H1 (cell line): ENCODE results near the gene DCAF8L2. TPM values are rescaled to one million over a fixed set of nuclear protein-coding genes. Genes with fewer than 3 reads are reported as not detected.

Source experiments
- CTCF ChIA-PET: fragments of 300-600 bp; sonication (Branson Sonifier 250); formaldehyde crosslinking; loops from one replicate; lab custom pipeline; 2021; ENCODE audit not compliant: partially characterized antibody; lab: Charles Lee
- POLR2A ChIA-PET: fragments of 300-600 bp; sonication (Branson Sonifier 250); formaldehyde crosslinking; loops from one replicate; lab custom pipeline; 2021; ENCODE audit warnings: inconsistent platforms; ENCODE audit not compliant: partially characterized antibody; lab: Charles Lee
- DNase-seq, 2 experiments: peaks; one replicate each; pipeline versions ENCODE4 v3.0.0 to v3.0.0-alpha.2; 2010 to 2022; ENCODE audit warnings: low spot score in 2 of 2, low read depth in 1 of 2, mixed read lengths in 1 of 2
- FAIRE-seq: peaks from 2 replicates; lab custom pipeline; 2011; peaks lifted over from hg19 to GRCh38; lab: Jason Lieb, UNC
- H2AFZ ChIP-seq: 2 replicates; pipeline ENCODE4 v1.8.1; 2012; ENCODE audit warnings: low read length, inconsistent platforms
- H2AK5ac ChIP-seq: 2 replicates; pipeline ENCODE4 v1.6.1; 2013; ENCODE audit warnings: low read depth, low read length
- H2BK120ac ChIP-seq: replicated peaks from 2 replicates; pipeline ENCODE3; 2013; ENCODE audit warnings: low read depth, low read length, inconsistent platforms
- H2BK12ac ChIP-seq: 2 replicates; pipeline ENCODE4 v1.6.1; 2013; ENCODE audit warnings: low read depth, low read length
- H2BK15ac ChIP-seq: 2 replicates; pipeline ENCODE4 v1.6.1; 2013; ENCODE audit warnings: low read length
- H2BK20ac ChIP-seq: 2 replicates; pipeline ENCODE4 v1.6.1; 2013; ENCODE audit warnings: low read length
- H2BK5ac ChIP-seq: 2 replicates; pipeline ENCODE4 v1.6.1; 2013; ENCODE audit warnings: low read depth, low read length
- H3K14ac ChIP-seq: 2 replicates; pipeline ENCODE4 v1.6.1; 2013; ENCODE audit warnings: inconsistent platforms; ENCODE audit not compliant: insufficient read length
- H3K18ac ChIP-seq: 2 replicates; pipeline ENCODE4 v1.6.1; 2013; ENCODE audit warnings: low read length; ENCODE audit errors: extremely low read depth
- H3K23ac ChIP-seq: 2 replicates; pipeline ENCODE4 v1.6.1; 2013; ENCODE audit warnings: inconsistent platforms; ENCODE audit not compliant: insufficient read length
- H3K23me2 ChIP-seq: 2 replicates; pipeline ENCODE4 v1.6.1; 2013; ENCODE audit warnings: low read depth, low read length
- H3K27ac ChIP-seq: 2 replicates; pipeline ENCODE4 v1.6.1; 2011; ENCODE audit warnings: low read depth, low read length, inconsistent platforms
- H3K27me3 ChIP-seq, 4 experiments: replicated peaks in 1 of 4; 1 replicate in 1 of 4; 2 replicates in 3 of 4; pipeline versions ENCODE4 v1.6.1 to v1.8.1; 2011 to 2013; ENCODE audit warnings: low read length in 3 of 4, mild to moderate bottlenecking in 3 of 4, inconsistent platforms in 2 of 4, mixed read lengths in 2 of 4, moderate library complexity in 1 of 4; ENCODE audit not compliant: control insufficient read depth in 3 of 4, insufficient read depth in 3 of 4; ENCODE audit errors: extremely low read depth in 1 of 4
- H3K36me3 ChIP-seq, 4 experiments: 2 replicates each; pipeline versions ENCODE4 v1.6.1 to v1.8.1; 2011 to 2013; ENCODE audit warnings: mild to moderate bottlenecking in 4 of 4, low read length in 3 of 4, moderate library complexity in 2 of 4, control low read depth in 1 of 4, inconsistent platforms in 1 of 4; ENCODE audit not compliant: insufficient read depth in 4 of 4, control insufficient read depth in 2 of 4
- H3K4ac ChIP-seq: replicated peaks from 2 replicates; pipeline ENCODE3; 2013; ENCODE audit warnings: low read length, low read depth, mixed read lengths, inconsistent platforms; ENCODE audit not compliant: insufficient read length
- H3K4me1 ChIP-seq, 4 experiments: replicated peaks in 1 of 4; 1 replicate in 1 of 4; 2 replicates in 3 of 4; pipeline versions ENCODE4 v1.6.1 to v1.8.1; 2011 to 2013; ENCODE audit warnings: low read length in 3 of 4, inconsistent platforms in 2 of 4, mixed read lengths in 1 of 4; ENCODE audit not compliant: insufficient read depth in 4 of 4, control insufficient read depth in 3 of 4
- H3K4me2 ChIP-seq, 2 experiments: 2 replicates each; pipeline versions ENCODE4 v1.6.1 to v1.8.1; 2011 to 2013; ENCODE audit warnings: low read depth in 2 of 2, low read length in 2 of 2, control low read depth in 1 of 2, inconsistent platforms in 1 of 2, mild to moderate bottlenecking in 1 of 2; ENCODE audit not compliant: insufficient read depth in 1 of 2
- H3K4me3 ChIP-seq, 4 experiments: fragments of 200-600, 300-600 bp in 1 of 4; sonication (generic), shearing (Covaris generic), sonication (Bioruptor Twin) in 1 of 4; 2 replicates each; pipeline versions ENCODE4 v1.5.1 to v1.8.1; 2011 to 2016; ENCODE audit warnings: low read length in 4 of 4, low read depth in 3 of 4, control low read depth in 2 of 4, inconsistent platforms in 2 of 4, mild to moderate bottlenecking in 2 of 4, mixed read lengths in 1 of 4, moderate library complexity in 1 of 4; ENCODE audit not compliant: insufficient read depth in 2 of 4; ENCODE audit errors: extremely low read depth in 1 of 4
- H3K56ac ChIP-seq: replicated peaks from 2 replicates; pipeline ENCODE3; 2013; ENCODE audit warnings: low read depth, mild to moderate bottlenecking, mixed read lengths, low read length, inconsistent platforms; ENCODE audit not compliant: insufficient read length
- H3K79me1 ChIP-seq: 2 replicates; pipeline ENCODE4 v1.6.1; 2013; ENCODE audit warnings: low read depth, low read length, control low read depth
- H3K79me2 ChIP-seq, 2 experiments: 2 replicates each; pipeline versions ENCODE4 v1.6.1 to v1.8.1; 2012 to 2013; ENCODE audit warnings: low read length in 2 of 2, mild to moderate bottlenecking in 2 of 2, inconsistent platforms in 1 of 2; ENCODE audit not compliant: insufficient read depth in 2 of 2, control insufficient read depth in 1 of 2
- H3K9ac ChIP-seq, 4 experiments: replicated peaks in 1 of 4; 1 replicate in 1 of 4; 2 replicates in 3 of 4; pipeline versions ENCODE4 v1.6.1 to v1.8.1; 2011 to 2013; ENCODE audit warnings: low read depth in 3 of 4, low read length in 3 of 4, control low read depth in 2 of 4, mild to moderate bottlenecking in 2 of 4, moderate library complexity in 2 of 4, inconsistent platforms in 1 of 4; ENCODE audit errors: extremely low read depth in 1 of 4
- H3K9me3 ChIP-seq, 2 experiments: 2 replicates each; pipeline versions ENCODE4 v1.6.1 to v1.8.1; 2012 to 2013; ENCODE audit warnings: mild to moderate bottlenecking in 2 of 2, moderate library complexity in 2 of 2, control low read depth in 1 of 2, inconsistent platforms in 1 of 2, low read depth in 1 of 2, low read length in 1 of 2, mixed read lengths in 1 of 2; ENCODE audit not compliant: insufficient read depth in 2 of 2
- H4K20me1 ChIP-seq, 2 experiments: replicated peaks in 1 of 2; 2 replicates each; pipeline versions ENCODE3 to v1.8.1; 2011 to 2013; ENCODE audit warnings: inconsistent platforms in 2 of 2, low read length in 2 of 2, mild to moderate bottlenecking in 1 of 2; ENCODE audit not compliant: insufficient read depth in 2 of 2, control insufficient read depth in 1 of 2
- H4K5ac ChIP-seq: 2 replicates; pipeline ENCODE4 v1.6.1; 2013; ENCODE audit warnings: low read length, low read depth, mixed read lengths, inconsistent platforms; ENCODE audit not compliant: insufficient read length
- H4K8ac ChIP-seq: 2 replicates; pipeline ENCODE4 v1.8.0; 2013; ENCODE audit warnings: mild to moderate bottlenecking, moderate library complexity, low read length, inconsistent platforms; ENCODE audit not compliant: insufficient read depth; ENCODE audit errors: extremely low read depth
- H4K91ac ChIP-seq: replicated peaks from 2 replicates; pipeline ENCODE3; 2013; ENCODE audit warnings: low read length, mixed read lengths, inconsistent platforms; ENCODE audit not compliant: insufficient read length
- CEBPB ChIP-seq: IDR thresholded peaks from 2 replicates; pipeline ENCODE4 v1.6.1; 2012; ENCODE audit warnings: low read depth, low read length
- POU5F1 ChIP-seq: IDR thresholded peaks from 2 replicates; pipeline ENCODE4 v1.6.1; 2011; ENCODE audit warnings: low read depth, mild to moderate bottlenecking, low read length, moderate library complexity
- TCF12 ChIP-seq: IDR thresholded peaks from 2 replicates; pipeline ENCODE4 v1.6.1; 2011; ENCODE audit warnings: low read depth, mild to moderate bottlenecking, low read length
- WGBS, 2 experiments: shearing (Covaris generic) in 1 of 2; methylation state at CpG; one replicate each; pipeline versions ENCODE4 v1.1.6 to v1.1.7; 2013 to 2015; ENCODE audit warnings: low lambda C conversion rate in 2 of 2, mixed read lengths in 2 of 2, inconsistent platforms in 1 of 2, low coverage in 1 of 2, missing lambda C conversion rate in 1 of 2; ENCODE audit not compliant: insufficient replicate concordance in 2 of 2, insufficient coverage in 1 of 2, insufficient read length in 1 of 2; ENCODE audit errors: extremely low coverage in 1 of 2, missing lambda C conversion rate in 1 of 2; 5-methylcytosine and 5-hydroxymethylcytosine counted together
- polyA plus RNA-seq, 7 experiments: library from polyadenylated mRNA; depleted of rRNA in 3 of 7; stranded (reverse) in 5 of 7; unstranded in 2 of 7; fragments of >200 nt in 5 of 7; fragments of 200-250 nt in 2 of 7; gene quantifications; 1 replicate in 5 of 7; 2 replicates in 1 of 7; 4 replicates in 1 of 7; pipeline versions ENCODE4 v1.2.1 to v1.2.3, GENCODE V29; 2011 to 2013; ENCODE audit warnings: missing spikeins in 2 of 7, mixed read lengths in 2 of 7
- total RNA-seq: library from RNA; stranded (reverse); fragmentation: NEBNext Ultra II Directional; extraction: Animal tissue kit (Norgen Biotek cat#: 25700); gene quantifications from 2 replicates; pipeline ENCODE4 v1.2.1, GENCODE V29; 2021

DCAF8L2 gene
- total and polyA plus RNA-seq, 2 of the 8 experiments (the other 6 are each of a cell fraction or from before 2014, with no cell fraction given): not detected

GRCh38 chrX:27549688-27550087, 40.5 kb upstream of the DCAF8L2 start:
- WGBS, 2 experiments: 78% methylated on average over 1 of the region's 1 CpG; no CpG with 5 or more reads in 1 of the 2 experiments
- ChIA-PET POLR2A (no interaction called here), CTCF (no interaction called here)
- Histone ChIP-seq H3K23me2 (no peaks in the 10 kb centered on the region), H3K9me3 (no peaks in the 10 kb centered on the region), H3K23ac (no peak overlapping the region), H3K4me2 (no peak overlapping the region), H3K9ac (no peak overlapping the region), H3K79me2 (no peaks in the 10 kb centered on the region), H3K4me1 (no peaks in the 10 kb centered on the region), H3K14ac (no peak overlapping the region), H2BK12ac (no peak overlapping the region), H3K79me1 (no peaks in the 10 kb centered on the region), H2AK5ac (no peak overlapping the region), H2BK5ac (no peak overlapping the region), H3K27ac (no peak overlapping the region), H4K20me1 (no peaks in the 10 kb centered on the region), H3K4me3 (no peak overlapping the region), H4K91ac (no peak overlapping the region), H4K5ac (no peak overlapping the region), H3K27me3 (no peaks in the 10 kb centered on the region), H4K8ac (no peak overlapping the region), H2BK20ac (no peak overlapping the region), H3K56ac (no peak overlapping the region), H3K18ac (no peak overlapping the region), H2BK120ac (no peak overlapping the region), H2BK15ac (no peak overlapping the region), H3K4ac (no peak overlapping the region), H2AFZ (no peak overlapping the region; the same call in 1 of the 2 replicates), H3K36me3 (no peaks in the 10 kb centered on the region)
- DNase-seq (no peak), FAIRE-seq (no peak)
- TF ChIP-seq POU5F1: no peak
- TF ChIP-seq TCF12: no peak
- no peak for TF ChIP-seq CEBPB
